Spleen (tissue), 7 donors: ENCODE measurements around the gene ERC2.

Experiments used
- CTCF ChIP-seq, 11 experiments: fragments of 200-600 bp in 7 of 11; fragments of 450-650 bp in 4 of 11; sonication (generic) in 4 of 11; IDR thresholded peaks in 8 of 11; conservative IDR thresholded peaks in 3 of 11; 1 replicate in 7 of 11; 2 replicates in 4 of 11; pipeline versions ENCODE4 v1.4.0 to v1.8.0; 2016 to 2021; ENCODE audit warnings: antibody characterized with exemption in 11 of 11, inconsistent platforms in 4 of 11, mild to moderate bottlenecking in 1 of 11
- POLR2A ChIP-seq, 3 donors: fragments of 450-650 bp; IDR thresholded peaks; one replicate each; pipeline ENCODE4 v1.5.1; 2017; ENCODE audit warnings: antibody characterized with exemption in 3 of 3, mild to moderate bottlenecking in 1 of 3
- POLR2AphosphoS5 ChIP-seq, 3 donors: sonication (generic); formaldehyde crosslinking; IDR thresholded peaks; one replicate each; pipeline ENCODE4 v1.5.1; 2017; ENCODE audit warnings: antibody characterized with exemption in 3 of 3
- donor health status: DM: no; HTN: no; CAD: no; lungs with moderate emphysema.
- donor health status: DM: no; HTN: no; CAD: no.
- donor health status: DM: no; HTN: no; CAD: no.

GRCh38 chr3:55735976-55736375, 732.3 kb downstream of the ERC2 start:
- no peak for TF ChIP-seq CTCF (IDR thresholded peaks at IDR 0.05 in 8 of 11, conservative IDR thresholded peaks at IDR 0.05 in 3 of 11)
- TF ChIP-seq POLR2A (IDR thresholded peaks at IDR 0.05) = no peak
- TF ChIP-seq POLR2AphosphoS5 (IDR thresholded peaks at IDR 0.05) = no peak
